K562 (cell line): ENCODE results near the gene UPK3A. TPM values are rescaled to one million over a fixed set of nuclear protein-coding genes. Genes with fewer than 3 reads are reported as not detected.

Experiments used
- ESRRA ChIP-seq: fragments of 450-650 bp; IDR thresholded peaks from 2 replicates; pipeline ENCODE4 v1.6.1; 2014; ENCODE audit warnings: low read depth, mild to moderate bottlenecking, moderate library complexity, borderline replicate concordance
- EZH2 ChIP-seq: IDR thresholded peaks from 2 replicates; pipeline ENCODE4 v1.6.1; 2012; ENCODE audit warnings: low read depth, mild to moderate bottlenecking, inconsistent platforms, low read length, borderline replicate concordance
- HDAC2 ChIP-seq: fragments of 450-650 bp; IDR thresholded peaks from 2 replicates; pipeline ENCODE4 v1.6.1; 2016; ENCODE audit warnings: mild to moderate bottlenecking
- NELFE ChIP-seq: IDR thresholded peaks from 2 replicates; pipeline ENCODE4 v1.6.1; 2011; ENCODE audit warnings: mild to moderate bottlenecking; ENCODE audit not compliant: insufficient read depth, insufficient read length
- NFIC ChIP-seq: fragments of 450-650 bp; IDR thresholded peaks from 2 replicates; pipeline ENCODE4 v1.6.1; 2017; ENCODE audit warnings: mild to moderate bottlenecking, inconsistent platforms
- PML ChIP-seq: IDR thresholded peaks from 2 replicates; pipeline ENCODE4 v1.6.1; 2012; ENCODE audit warnings: low read length, inconsistent platforms
- PYGO2 ChIP-seq: fragments of 450-650 bp; IDR thresholded peaks from 2 replicates; pipeline ENCODE4 v1.6.1; 2016; ENCODE audit warnings: mild to moderate bottlenecking, missing genetic modification characterization, moderate library complexity, missing compliant biosample characterization
- RAD21 ChIP-seq, 2 experiments: fragments of 250-450 bp in 1 of 2; fragments of 450-650 bp in 1 of 2; sonication (Bioruptor Pico) in 1 of 2; formaldehyde crosslinking in 1 of 2; IDR thresholded peaks in 1 of 2; conservative IDR thresholded peaks in 1 of 2; 2 replicates each; pipeline versions ENCODE4 v1.4.0 to v1.8.0; 2020 to 2022; ENCODE audit warnings: mild to moderate bottlenecking in 2 of 2, moderate library complexity in 1 of 2
- SNIP1 ChIP-seq: fragments of 450-650 bp; IDR thresholded peaks from 2 replicates; pipeline ENCODE4 v1.7.1; 2017; ENCODE audit warnings: low read depth, mild to moderate bottlenecking
- SUPT5H ChIP-seq: fragments of 450-650 bp; IDR thresholded peaks from 2 replicates; pipeline ENCODE4 v1.6.1; 2016
- TBP ChIP-seq: optimal IDR thresholded peaks from 2 replicates; pipeline ENCODE3; 2011; ENCODE audit warnings: low read depth, low read length, improper control_type of control experiment
- ZBTB17 ChIP-seq: fragments of 450-650 bp; formaldehyde crosslinking; IDR thresholded peaks from 2 replicates; pipeline ENCODE4 v1.4.0; 2020; ENCODE audit warnings: mild to moderate bottlenecking
- ZNF217 ChIP-seq: sonication (generic); formaldehyde crosslinking; IDR thresholded peaks from 2 replicates; pipeline ENCODE4 v1.8.0; 2022; ENCODE audit warnings: mild to moderate bottlenecking, missing genetic modification reagents
- ZNF347 ChIP-seq: fragments of 450-650 bp; formaldehyde crosslinking; IDR thresholded peaks from 2 replicates; pipeline ENCODE4 v1.4.0; 2020; ENCODE audit warnings: low read depth, mild to moderate bottlenecking, moderate library complexity
- ZNF507 ChIP-seq: conservative IDR thresholded peaks from 2 replicates; pipeline ENCODE4 v1.6.1; 2017; ENCODE audit warnings: missing genetic modification characterization, missing compliant biosample characterization
- ZNF644 ChIP-seq: fragments of 200-800 bp; sonication (Bioruptor generic); IDR thresholded peaks from 2 replicates; pipeline ENCODE4 v1.6.1; 2016; ENCODE audit warnings: low read depth, missing genetic modification characterization, missing compliant biosample characterization
- ZNF695 ChIP-seq: fragments of 450-650 bp; formaldehyde crosslinking; IDR thresholded peaks from 2 replicates; pipeline ENCODE4 v1.4.0; 2020; ENCODE audit warnings: mild to moderate bottlenecking, moderate library complexity
- polyA plus RNA-seq, 8 experiments: library from polyadenylated mRNA; depleted of rRNA in 4 of 8; stranded (reverse) in 5 of 8; unstranded in 3 of 8; fragments of >200 nt; fragmentation: Nextera tagmentation in 2 of 8; fragmentation: Illumina TruSeq in 1 of 8; extraction: Ambion mirVana in 2 of 8; extraction: Trizol in 1 of 8; gene quantifications; 2 replicates each; pipeline versions ENCODE4 v1.2.1 to v1.2.3, GENCODE V29; 2011 to 2014; ENCODE audit warnings: inconsistent platforms in 1 of 8, missing spikeins in 1 of 8
- total RNA-seq, 7 experiments: library from RNA; depleted of rRNA in 6 of 7; stranded (reverse); fragments of >200 nt in 6 of 7; fragmentation: Illumina TruSeq in 2 of 7; extraction: Trizol in 2 of 7; gene quantifications; 2 replicates each; pipeline versions ENCODE4 v1.2.1 to v1.2.3, GENCODE V29; 2011 to 2021; ENCODE audit warnings: low replicate concordance in 1 of 7
- TF ChIP-seq, protein P1 (sequence below): IDR thresholded peaks from 2 replicates; pipeline ENCODE4 v1.6.1; 2011; ENCODE audit warnings: borderline replicate concordance, low read depth, mild to moderate bottlenecking, moderate library complexity, low read length; ENCODE audit not compliant: insufficient read depth, poor library complexity, severe bottlenecking
- TF ChIP-seq, protein P2 (sequence below): sonication (generic); formaldehyde crosslinking; IDR thresholded peaks from 2 replicates; pipeline ENCODE4 v1.8.0; 2022; ENCODE audit warnings: missing genetic modification reagents, mild to moderate bottlenecking, borderline replicate concordance
- TF ChIP-seq, protein P3 (sequence below): sonication (generic); formaldehyde crosslinking; IDR thresholded peaks from 2 replicates; pipeline ENCODE4 v1.9.0; 2022; ENCODE audit warnings: mild to moderate bottlenecking, missing genetic modification reagents
- TF ChIP-seq, protein P4 (sequence below): sonication (generic); formaldehyde crosslinking; IDR thresholded peaks from 2 replicates; pipeline ENCODE4 v1.8.1; 2023; ENCODE audit warnings: mild to moderate bottlenecking, missing genetic modification reagents
- TF ChIP-seq, protein P5 (sequence below): fragments of 250-450 bp; sonication (Bioruptor Pico); IDR thresholded peaks from 2 replicates; pipeline ENCODE4 v1.8.0; 2022; ENCODE audit warnings: inconsistent platforms

The UPK3A gene
- total and polyA plus RNA-seq, 9 of the 15 experiments (the other 6 are each of a cell fraction or from before 2014, with no cell fraction given), result not detected

DNA sequence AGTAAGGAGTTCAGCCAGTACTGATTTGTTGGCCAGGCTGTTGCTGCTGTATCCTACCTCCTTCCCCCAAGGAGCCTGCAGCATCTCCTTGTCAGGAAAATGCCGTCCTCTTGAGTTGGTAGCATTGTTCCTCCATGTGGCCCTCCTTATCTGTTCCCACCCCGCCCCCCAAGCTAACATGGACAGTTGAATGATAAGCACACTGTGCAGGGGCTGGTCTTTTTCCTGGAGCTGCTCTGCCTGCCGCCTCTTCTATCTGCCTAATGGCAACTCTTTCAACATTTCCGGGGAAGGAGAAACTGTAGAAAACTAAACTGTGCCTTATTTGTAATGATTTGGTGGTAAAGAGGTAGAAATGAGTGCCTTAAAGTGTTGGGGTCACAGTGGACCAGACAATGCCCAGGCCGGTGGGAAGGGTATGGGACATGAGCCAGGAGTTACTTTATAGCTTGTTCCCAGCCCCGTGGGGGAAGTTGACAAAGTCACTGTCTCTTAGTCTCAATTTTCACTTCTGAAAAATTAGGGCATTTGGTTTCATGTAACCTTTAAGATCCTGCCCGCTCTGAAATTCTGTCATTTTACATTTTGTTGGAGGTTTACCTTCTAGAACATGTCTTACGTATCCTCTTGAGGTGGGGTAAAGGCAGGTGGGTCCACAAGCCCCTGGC lies 29.4 kb downstream of the UPK3A start (continued):
- TF ChIP-seq TBP (peak; percentile 53), RAD21 (CRISPR knock-in tag; conservative IDR thresholded peaks at IDR 0.05 in 1 of 2, IDR thresholded peaks at IDR 0.05 in 1 of 2) (no peak), NFIC (peak; percentile 70), EZH2 (no peak), ZNF695 (no peak), ZNF217 (CRISPR knock-in tag) (no peak), ZBTB17 (CRISPR knock-in tag) (no peak), SNIP1 (no peak), PML (no peak), ZNF347 (no peak), NELFE (no peak), ESRRA (no peak), ZNF644 (tag) (no peak), ZNF507 (tag) (0 out of 2 replicates have a peak, but pooled peaks have one; percentile 28), PYGO2 (no peak), HDAC2 (peak; percentile 66; the same call in 1 of the 2 replicates), SUPT5H (0 out of 2 replicates have a peak, but pooled peaks have one; percentile 40)
- TF ChIP-seq, protein P1, sequence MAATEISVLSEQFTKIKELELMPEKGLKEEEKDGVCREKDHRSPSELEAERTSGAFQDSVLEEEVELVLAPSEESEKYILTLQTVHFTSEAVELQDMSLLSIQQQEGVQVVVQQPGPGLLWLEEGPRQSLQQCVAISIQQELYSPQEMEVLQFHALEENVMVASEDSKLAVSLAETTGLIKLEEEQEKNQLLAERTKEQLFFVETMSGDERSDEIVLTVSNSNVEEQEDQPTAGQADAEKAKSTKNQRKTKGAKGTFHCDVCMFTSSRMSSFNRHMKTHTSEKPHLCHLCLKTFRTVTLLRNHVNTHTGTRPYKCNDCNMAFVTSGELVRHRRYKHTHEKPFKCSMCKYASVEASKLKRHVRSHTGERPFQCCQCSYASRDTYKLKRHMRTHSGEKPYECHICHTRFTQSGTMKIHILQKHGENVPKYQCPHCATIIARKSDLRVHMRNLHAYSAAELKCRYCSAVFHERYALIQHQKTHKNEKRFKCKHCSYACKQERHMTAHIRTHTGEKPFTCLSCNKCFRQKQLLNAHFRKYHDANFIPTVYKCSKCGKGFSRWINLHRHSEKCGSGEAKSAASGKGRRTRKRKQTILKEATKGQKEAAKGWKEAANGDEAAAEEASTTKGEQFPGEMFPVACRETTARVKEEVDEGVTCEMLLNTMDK, result no peak
- TF ChIP-seq, protein P2, sequence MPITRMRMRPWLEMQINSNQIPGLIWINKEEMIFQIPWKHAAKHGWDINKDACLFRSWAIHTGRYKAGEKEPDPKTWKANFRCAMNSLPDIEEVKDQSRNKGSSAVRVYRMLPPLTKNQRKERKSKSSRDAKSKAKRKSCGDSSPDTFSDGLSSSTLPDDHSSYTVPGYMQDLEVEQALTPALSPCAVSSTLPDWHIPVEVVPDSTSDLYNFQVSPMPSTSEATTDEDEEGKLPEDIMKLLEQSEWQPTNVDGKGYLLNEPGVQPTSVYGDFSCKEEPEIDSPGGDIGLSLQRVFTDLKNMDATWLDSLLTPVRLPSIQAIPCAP (CRISPR knock-in tag), result no peak
- TF ChIP-seq, protein P3, sequence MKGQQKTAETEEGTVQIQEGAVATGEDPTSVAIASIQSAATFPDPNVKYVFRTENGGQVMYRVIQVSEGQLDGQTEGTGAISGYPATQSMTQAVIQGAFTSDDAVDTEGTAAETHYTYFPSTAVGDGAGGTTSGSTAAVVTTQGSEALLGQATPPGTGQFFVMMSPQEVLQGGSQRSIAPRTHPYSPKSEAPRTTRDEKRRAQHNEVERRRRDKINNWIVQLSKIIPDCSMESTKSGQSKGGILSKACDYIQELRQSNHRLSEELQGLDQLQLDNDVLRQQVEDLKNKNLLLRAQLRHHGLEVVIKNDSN, result 0 out of 2 replicates have a peak, but pooled peaks have one; percentile 13
- TF ChIP-seq, protein P4, sequence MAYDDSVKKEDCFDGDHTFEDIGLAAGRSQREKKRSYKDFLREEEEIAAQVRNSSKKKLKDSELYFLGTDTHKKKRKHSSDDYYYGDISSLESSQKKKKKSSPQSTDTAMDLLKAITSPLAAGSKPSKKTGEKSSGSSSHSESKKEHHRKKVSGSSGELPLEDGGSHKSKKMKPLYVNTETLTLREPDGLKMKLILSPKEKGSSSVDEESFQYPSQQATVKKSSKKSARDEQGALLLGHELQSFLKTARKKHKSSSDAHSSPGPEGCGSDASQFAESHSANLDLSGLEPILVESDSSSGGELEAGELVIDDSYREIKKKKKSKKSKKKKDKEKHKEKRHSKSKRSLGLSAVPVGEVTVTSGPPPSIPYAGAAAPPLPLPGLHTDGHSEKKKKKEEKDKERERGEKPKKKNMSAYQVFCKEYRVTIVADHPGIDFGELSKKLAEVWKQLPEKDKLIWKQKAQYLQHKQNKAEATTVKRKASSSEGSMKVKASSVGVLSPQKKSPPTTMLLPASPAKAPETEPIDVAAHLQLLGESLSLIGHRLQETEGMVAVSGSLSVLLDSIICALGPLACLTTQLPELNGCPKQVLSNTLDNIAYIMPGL (CRISPR knock-in tag), result no peak
- TF ChIP-seq, protein P5, sequence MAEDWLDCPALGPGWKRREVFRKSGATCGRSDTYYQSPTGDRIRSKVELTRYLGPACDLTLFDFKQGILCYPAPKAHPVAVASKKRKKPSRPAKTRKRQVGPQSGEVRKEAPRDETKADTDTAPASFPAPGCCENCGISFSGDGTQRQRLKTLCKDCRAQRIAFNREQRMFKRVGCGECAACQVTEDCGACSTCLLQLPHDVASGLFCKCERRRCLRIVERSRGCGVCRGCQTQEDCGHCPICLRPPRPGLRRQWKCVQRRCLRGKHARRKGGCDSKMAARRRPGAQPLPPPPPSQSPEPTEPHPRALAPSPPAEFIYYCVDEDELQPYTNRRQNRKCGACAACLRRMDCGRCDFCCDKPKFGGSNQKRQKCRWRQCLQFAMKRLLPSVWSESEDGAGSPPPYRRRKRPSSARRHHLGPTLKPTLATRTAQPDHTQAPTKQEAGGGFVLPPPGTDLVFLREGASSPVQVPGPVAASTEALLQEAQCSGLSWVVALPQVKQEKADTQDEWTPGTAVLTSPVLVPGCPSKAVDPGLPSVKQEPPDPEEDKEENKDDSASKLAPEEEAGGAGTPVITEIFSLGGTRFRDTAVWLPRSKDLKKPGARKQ (CRISPR knock-in tag), result no peak
